ENCODE results near the gene ARHGAP15.

The ARHGAP15 gene

GRCh38 chr2:143468341-143468888 is 339.2 kb downstream of the ARHGAP15 start:
- Histone ChIP-seq H3K9me3 (ENCODE audit: control insufficient read depth in 1 of 2, low read length in 2 of 2) (no peaks in the 10 kb centered on the region), H3K36me3 (ENCODE audit: control insufficient read depth in 1 of 2, insufficient read depth in 2 of 2, low read length in 2 of 2) (no peaks in the 10 kb centered on the region), H3K27ac (ENCODE audit: low read length) (no peak overlapping the region), H3K27me3 (ENCODE audit: low read depth, low read length) (no peaks in the 10 kb centered on the region), H3K4me1 (ENCODE audit: control insufficient read depth in 1 of 2, insufficient read depth in 2 of 2, low read length in 2 of 2) (no peaks in the 10 kb centered on the region), H3K4me3 (ENCODE audit: low read depth in 1 of 2, low read length in 2 of 2) (no peak overlapping the region)

- Histone ChIP-seq H3K27me3 (ENCODE audit: low read depth, low read length) (no peaks in the 10 kb centered on the region), H3K36me3 (ENCODE audit: control insufficient read depth in 1 of 2, insufficient read depth in 2 of 2, low read length in 2 of 2) (no peaks in the 10 kb centered on the region), H3K4me1 (ENCODE audit: control insufficient read depth in 1 of 2, insufficient read depth in 2 of 2, low read length in 2 of 2) (no peaks in the 10 kb centered on the region), H3K27ac (ENCODE audit: low read length) (no peak overlapping the region), H3K4me3 (ENCODE audit: low read depth in 1 of 2, low read length in 2 of 2) (no peak overlapping the region), H3K9me3 (ENCODE audit: control insufficient read depth in 1 of 2, low read length in 2 of 2) (no peaks in the 10 kb centered on the region)
Measured at GRCh38 chr2:143469323-143469722, 340.1 kb downstream of the ARHGAP15 start.

- Histone ChIP-seq H3K27ac (ENCODE audit: low read length) (no peak overlapping the region), H3K36me3 (ENCODE audit: control insufficient read depth in 1 of 2, insufficient read depth in 2 of 2, low read length in 2 of 2) (no peaks in the 10 kb centered on the region), H3K4me1 (ENCODE audit: control insufficient read depth in 1 of 2, insufficient read depth in 2 of 2, low read length in 2 of 2) (no peaks in the 10 kb centered on the region), H3K4me3 (ENCODE audit: low read depth in 1 of 2, low read length in 2 of 2) (no peak overlapping the region), H3K27me3 (ENCODE audit: low read depth, low read length) (no peaks in the 10 kb centered on the region), H3K9me3 (ENCODE audit: control insufficient read depth in 1 of 2, low read length in 2 of 2) (no peaks in the 10 kb centered on the region)
Measured at GRCh38 chr2:143471550-143471949, 342.3 kb downstream of the ARHGAP15 start.

GRCh38 chr2:143473216-143473615 is 344.0 kb downstream of the ARHGAP15 start:
- Histone ChIP-seq H3K4me3 (ENCODE audit: low read depth in 1 of 2, low read length in 2 of 2) (no peak overlapping the region), H3K27ac (ENCODE audit: low read length) (no peak overlapping the region)

GRCh38 chr2:143473820-143474219 is 344.6 kb downstream of the ARHGAP15 start:
- no peak overlapping the region for H3K4me3 ChIP-seq (ENCODE audit: low read depth in 1 of 2, low read length in 2 of 2)
- no peaks in the 10 kb centered on the region for H3K36me3 ChIP-seq (ENCODE audit: control insufficient read depth in 1 of 2, insufficient read depth in 2 of 2, low read length in 2 of 2)
- H3K27me3 ChIP-seq (ENCODE audit: low read depth, low read length), result no peaks in the 10 kb centered on the region
- H3K4me1 ChIP-seq (ENCODE audit: control insufficient read depth in 1 of 2, insufficient read depth in 2 of 2, low read length in 2 of 2), result no peaks in the 10 kb centered on the region
- peak overlapping the region; percentile 25 for H3K27ac ChIP-seq (ENCODE audit: low read length)
- H3K9me3 ChIP-seq (ENCODE audit: control insufficient read depth in 1 of 2, low read length in 2 of 2), result no peaks in the 10 kb centered on the region

More at GRCh38 chr2:143473216-143473615, 344.0 kb downstream of the ARHGAP15 start:
- no peaks in the 10 kb centered on the region for H3K27me3 ChIP-seq (ENCODE audit: low read depth, low read length)
- no peaks in the 10 kb centered on the region for H3K36me3 ChIP-seq (ENCODE audit: control insufficient read depth in 1 of 2, insufficient read depth in 2 of 2, low read length in 2 of 2)
- no peaks in the 10 kb centered on the region for H3K4me1 ChIP-seq (ENCODE audit: control insufficient read depth in 1 of 2, insufficient read depth in 2 of 2, low read length in 2 of 2)
- H3K9me3 ChIP-seq (ENCODE audit: control insufficient read depth in 1 of 2, low read length in 2 of 2), result no peaks in the 10 kb centered on the region

DNA sequence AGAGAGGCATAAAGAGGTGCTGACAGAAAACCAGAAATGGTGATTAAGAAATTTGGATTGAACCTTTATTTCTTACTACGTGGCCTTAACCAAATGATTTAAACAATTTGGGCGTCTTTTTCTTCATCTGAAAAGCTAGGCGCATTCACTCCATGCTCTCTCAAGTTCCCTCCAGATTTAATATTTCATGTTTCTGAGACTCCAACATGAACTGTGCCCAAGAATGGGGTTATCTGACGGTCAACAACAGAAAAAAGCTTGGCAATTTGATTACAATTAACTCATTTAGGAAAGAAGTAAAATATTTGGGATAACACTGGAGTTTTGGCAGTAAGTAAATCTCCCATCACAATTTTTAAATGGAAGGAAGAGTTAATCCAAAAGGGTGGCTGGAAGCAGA is 345.4 kb downstream of the ARHGAP15 start:
- no peaks in the 10 kb centered on the region for H3K4me1 ChIP-seq (ENCODE audit: control insufficient read depth in 1 of 2, insufficient read depth in 2 of 2, low read length in 2 of 2)
- peak overlapping the region; percentile 57 for H3K27ac ChIP-seq (ENCODE audit: low read length)
- no peaks in the 10 kb centered on the region for H3K36me3 ChIP-seq (ENCODE audit: control insufficient read depth in 1 of 2, insufficient read depth in 2 of 2, low read length in 2 of 2)

DNA sequence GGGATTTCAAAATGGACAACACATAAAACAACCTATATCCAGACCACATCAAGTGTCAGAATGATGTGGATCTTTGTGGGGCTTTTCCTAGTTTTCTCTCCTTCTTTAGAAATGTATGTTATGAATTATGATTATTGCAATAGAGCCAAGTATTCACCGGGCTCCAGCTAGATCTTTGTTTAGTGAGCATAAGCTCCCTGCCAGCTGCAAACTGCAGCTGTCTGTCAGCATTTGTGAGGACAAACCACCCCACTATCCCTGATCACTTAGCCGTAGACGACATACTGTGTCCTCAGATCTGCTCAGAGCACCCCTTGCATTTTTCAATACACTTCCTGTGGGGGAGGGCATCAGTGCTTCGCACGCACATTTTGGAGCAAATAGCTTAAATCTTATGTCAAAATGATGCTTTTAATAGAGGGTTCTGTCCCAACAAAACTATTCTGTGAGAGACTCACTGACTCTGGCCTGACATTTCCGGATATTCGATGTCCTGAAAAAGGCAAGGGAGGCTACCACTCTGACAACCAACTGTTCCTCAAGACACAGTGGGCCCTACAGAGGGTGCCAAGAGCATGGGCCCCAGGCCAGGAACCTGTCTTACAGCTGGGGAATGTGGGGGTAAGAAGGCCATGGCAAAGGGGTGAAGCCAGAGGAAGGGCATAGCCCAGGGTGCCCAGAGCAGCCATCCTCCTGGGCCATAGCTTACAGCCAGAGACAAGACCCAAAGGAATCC is 346.0 kb downstream of the ARHGAP15 start:
- H3K27ac ChIP-seq (ENCODE audit: low read length), result peak overlapping the region; percentile 57
- no peaks in the 10 kb centered on the region for H3K4me1 ChIP-seq (ENCODE audit: control insufficient read depth in 1 of 2, insufficient read depth in 2 of 2, low read length in 2 of 2)
- no peaks in the 10 kb centered on the region for H3K27me3 ChIP-seq (ENCODE audit: low read depth, low read length)

More for the DNA sequence above, 345.4 kb downstream of the ARHGAP15 start:
- Histone ChIP-seq H3K27me3 (ENCODE audit: low read depth, low read length) (no peaks in the 10 kb centered on the region), H3K9me3 (ENCODE audit: control insufficient read depth in 1 of 2, low read length in 2 of 2) (no peaks in the 10 kb centered on the region), H3K4me3 (ENCODE audit: low read depth in 1 of 2, low read length in 2 of 2) (no peak overlapping the region)

DNA sequence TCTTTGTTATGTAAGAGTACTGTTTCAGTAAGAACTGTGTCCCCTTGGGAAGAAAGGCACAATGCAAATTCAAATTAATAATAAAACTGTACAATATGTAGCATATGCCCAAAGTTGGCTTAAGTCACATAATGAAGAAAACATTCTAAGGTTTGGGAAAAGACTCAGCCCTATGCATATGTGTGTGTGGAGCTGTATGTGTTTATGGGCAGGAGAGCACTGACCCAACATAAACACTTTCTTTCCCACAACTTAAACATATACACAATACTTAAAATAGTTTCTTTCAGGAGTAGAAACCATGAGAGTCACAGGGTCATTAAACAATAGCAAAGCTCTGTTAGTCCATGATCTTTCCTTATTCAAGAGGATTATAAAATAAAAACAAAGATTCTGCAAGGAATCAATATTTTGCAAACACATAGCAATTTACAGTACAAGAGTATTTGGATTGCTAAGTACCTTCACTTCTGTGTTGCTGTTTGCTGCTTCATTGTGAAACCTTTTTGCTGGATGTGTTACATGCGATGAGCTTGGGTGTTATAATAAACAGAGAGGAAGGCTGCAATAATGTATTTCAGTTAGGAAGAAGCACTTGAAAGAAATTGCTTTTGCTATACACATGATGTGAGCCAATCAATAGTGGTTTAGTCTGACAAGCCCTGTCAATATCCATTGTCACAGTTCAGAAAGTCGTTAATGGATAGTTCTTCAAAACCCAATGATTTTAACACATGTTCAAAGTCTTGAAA is 347.3 kb downstream of the ARHGAP15 start:
- H3K27ac ChIP-seq (ENCODE audit: low read length), result no peak overlapping the region
- H3K9me3 ChIP-seq (ENCODE audit: control insufficient read depth in 1 of 2, low read length in 2 of 2), result no peaks in the 10 kb centered on the region
- no peaks in the 10 kb centered on the region for H3K4me1 ChIP-seq (ENCODE audit: control insufficient read depth in 1 of 2, insufficient read depth in 2 of 2, low read length in 2 of 2)
- no peaks in the 10 kb centered on the region for H3K27me3 ChIP-seq (ENCODE audit: low read depth, low read length)
- H3K4me3 ChIP-seq (ENCODE audit: low read depth in 1 of 2, low read length in 2 of 2), result no peak overlapping the region
- no peaks in the 10 kb centered on the region for H3K36me3 ChIP-seq (ENCODE audit: control insufficient read depth in 1 of 2, insufficient read depth in 2 of 2, low read length in 2 of 2)

More for the DNA sequence above, 346.0 kb downstream of the ARHGAP15 start:
- Histone ChIP-seq H3K36me3 (ENCODE audit: control insufficient read depth in 1 of 2, insufficient read depth in 2 of 2, low read length in 2 of 2) (no peaks in the 10 kb centered on the region), H3K4me3 (ENCODE audit: low read depth in 1 of 2, low read length in 2 of 2) (no peak overlapping the region), H3K9me3 (ENCODE audit: control insufficient read depth in 1 of 2, low read length in 2 of 2) (no peaks in the 10 kb centered on the region)

GRCh38 chr2:143477714-143478443 is 348.7 kb downstream of the ARHGAP15 start:
- no peaks in the 10 kb centered on the region for H3K36me3 ChIP-seq (ENCODE audit: control insufficient read depth in 1 of 2, insufficient read depth in 2 of 2, low read length in 2 of 2)
- H3K9me3 ChIP-seq (ENCODE audit: control insufficient read depth in 1 of 2, low read length in 2 of 2), result no peaks in the 10 kb centered on the region
- H3K27ac ChIP-seq (ENCODE audit: low read length), result no peak overlapping the region
- H3K27me3 ChIP-seq (ENCODE audit: low read depth, low read length), result no peaks in the 10 kb centered on the region
- H3K4me3 ChIP-seq (ENCODE audit: low read depth in 1 of 2, low read length in 2 of 2), result no peak overlapping the region
- H3K4me1 ChIP-seq (ENCODE audit: control insufficient read depth in 1 of 2, insufficient read depth in 2 of 2, low read length in 2 of 2), result no peaks in the 10 kb centered on the region

DNA sequence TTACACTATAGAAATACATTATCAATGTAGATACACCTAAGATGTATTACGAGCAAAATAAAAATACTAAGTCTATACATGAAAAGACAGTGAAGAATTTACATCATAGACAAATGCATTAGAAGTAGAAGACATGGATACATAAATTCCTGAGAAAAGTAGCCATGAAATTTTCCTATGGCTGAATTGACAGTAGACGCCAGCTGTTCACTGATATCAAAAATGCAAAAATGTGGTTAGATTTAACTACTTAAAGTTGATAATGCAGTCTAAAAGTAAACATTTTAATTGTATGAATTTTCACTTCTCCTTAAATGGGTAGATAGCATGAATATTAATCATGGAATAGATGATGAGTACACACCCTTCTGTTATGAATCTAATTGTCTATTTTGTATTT is 350.9 kb downstream of the ARHGAP15 start:
- Histone ChIP-seq H3K4me1 (ENCODE audit: control insufficient read depth in 1 of 2, insufficient read depth in 2 of 2, low read length in 2 of 2) (no peaks in the 10 kb centered on the region), H3K36me3 (ENCODE audit: control insufficient read depth in 1 of 2, insufficient read depth in 2 of 2, low read length in 2 of 2) (no peaks in the 10 kb centered on the region), H3K4me3 (ENCODE audit: low read depth in 1 of 2, low read length in 2 of 2) (no peak overlapping the region), H3K9me3 (ENCODE audit: control insufficient read depth in 1 of 2, low read length in 2 of 2) (no peaks in the 10 kb centered on the region), H3K27me3 (ENCODE audit: low read depth, low read length) (no peaks in the 10 kb centered on the region), H3K27ac (ENCODE audit: low read length) (peak overlapping the region; percentile 67)

Data from muscle layer of duodenum (tissue), 2 donors.